Stimulated activated CD8-positive, alpha-beta memory T cell treated with anti-CD3 and anti-CD28 coated beads, Interleukin-12 subunit alpha, Interleukin-12 subunit beta, amount 100 ng/mL, for 4 hours (primary cell): ENCODE data around the gene NOBOX.
"Not testable (repeated sequence)": the region's sequence is repeated elsewhere in the genome, so short reads cannot be mapped to it uniquely, and the experiment has no call there.

Experiments
- DNase-seq: peaks from one replicate; pipeline ENCODE4 v3.0.0-alpha.2; 2020; ENCODE audit warnings: low read depth

The NOBOX gene

GRCh38 chr7:144391014-144391413, 12.5 kb downstream of the NOBOX start:
- no peak for DNase-seq

DNA sequence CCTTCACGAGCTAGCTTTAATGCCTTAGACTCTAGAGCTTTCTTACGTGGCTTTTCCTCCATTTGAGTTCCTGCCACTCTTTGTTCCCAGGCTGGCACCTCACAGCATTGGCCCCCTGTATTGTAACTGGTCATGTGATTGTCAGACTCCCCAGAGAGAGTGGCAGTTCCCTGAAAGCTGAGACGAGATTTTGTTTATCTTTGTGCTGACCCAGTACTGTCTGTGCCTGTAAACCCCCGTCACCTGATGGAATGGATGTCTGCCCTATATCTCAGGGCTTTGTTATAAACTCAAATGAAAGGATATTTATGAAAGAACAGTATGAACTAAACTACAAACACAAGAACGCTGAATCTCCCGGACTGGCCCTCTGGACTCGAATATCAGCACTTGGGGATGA, 13.0 kb downstream of the NOBOX start:
- no peak for DNase-seq

- no peak for DNase-seq
These were observed 14.5 kb downstream of the NOBOX start for GRCh38 chr7:144388950-144389349.

DNA sequence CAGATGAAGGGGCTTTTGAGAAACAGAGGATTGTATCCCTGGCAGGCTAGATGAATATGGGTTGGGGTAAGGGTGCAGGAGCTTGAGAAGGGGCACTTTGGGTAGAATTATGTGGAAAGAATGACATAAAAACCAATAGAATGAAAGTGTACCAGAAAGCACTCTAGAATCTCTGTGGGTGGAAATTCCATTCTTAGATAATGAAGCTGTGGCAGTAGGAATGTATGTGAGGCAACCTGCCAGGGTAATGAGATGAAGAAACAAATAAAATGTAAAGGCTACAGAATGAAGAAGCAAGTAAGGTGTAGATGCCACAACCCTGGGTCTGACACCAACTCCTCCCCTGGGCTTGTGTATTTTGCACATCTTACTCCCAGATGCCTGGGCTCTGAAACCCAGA, 16.8 kb downstream of the NOBOX start:
- no peak for DNase-seq

- no peak for DNase-seq
These were observed 18.8 kb downstream of the NOBOX start for GRCh38 chr7:144384555-144385245.

DNA sequence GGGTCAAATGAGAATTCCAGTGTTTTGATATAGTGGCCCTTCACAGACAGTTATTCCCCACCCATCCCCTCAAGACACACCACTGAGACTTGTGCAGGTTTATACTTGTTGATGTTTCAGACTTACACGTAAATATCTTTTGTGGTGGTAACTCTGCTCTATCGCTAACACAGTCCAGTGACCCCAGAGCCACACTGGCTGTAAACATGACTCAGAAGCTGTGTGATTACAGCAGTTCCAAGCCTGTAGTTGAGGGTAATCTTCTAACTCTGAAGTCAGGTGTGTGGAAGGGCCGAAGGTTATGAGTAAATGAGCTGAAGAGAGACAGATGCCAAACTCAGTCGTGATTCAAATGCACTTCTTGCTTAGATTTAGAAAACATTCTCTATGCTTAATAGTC, 19.4 kb downstream of the NOBOX start:
- DNase-seq: no peak

DNA sequence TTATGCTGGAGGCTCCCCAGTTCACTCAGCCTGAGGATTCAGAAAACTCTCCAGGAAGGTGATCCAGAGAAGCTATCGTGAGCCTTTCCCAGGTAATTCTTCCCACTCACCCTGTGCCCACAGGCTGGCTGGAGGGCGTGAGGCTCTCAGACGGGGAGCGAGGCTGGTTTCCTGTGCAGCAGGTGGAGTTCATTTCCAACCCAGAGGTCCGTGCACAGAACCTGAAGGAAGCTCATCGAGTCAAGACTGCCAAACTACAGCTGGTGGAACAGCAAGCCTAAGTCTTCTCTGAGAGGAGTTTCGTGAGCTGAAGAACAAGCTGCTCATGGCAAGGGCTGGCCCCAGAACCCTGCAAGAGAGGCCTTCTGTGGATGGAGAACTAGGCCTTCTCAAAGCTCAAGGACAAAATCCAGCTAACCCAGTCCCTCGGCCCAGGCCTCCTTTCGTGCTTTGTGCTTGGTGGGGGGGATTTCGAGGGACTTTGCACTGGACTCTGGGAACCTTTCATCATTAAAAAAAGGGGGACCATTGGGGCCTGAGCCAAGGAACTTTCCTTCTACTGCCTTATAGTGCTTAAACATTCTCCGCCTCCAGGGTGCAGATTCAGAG, 23.6 kb downstream of the NOBOX start:
- DNase-seq: no peak

GRCh38 chr7:144378651-144379050, 24.8 kb downstream of the NOBOX start:
- DNase-seq: no peak

DNA sequence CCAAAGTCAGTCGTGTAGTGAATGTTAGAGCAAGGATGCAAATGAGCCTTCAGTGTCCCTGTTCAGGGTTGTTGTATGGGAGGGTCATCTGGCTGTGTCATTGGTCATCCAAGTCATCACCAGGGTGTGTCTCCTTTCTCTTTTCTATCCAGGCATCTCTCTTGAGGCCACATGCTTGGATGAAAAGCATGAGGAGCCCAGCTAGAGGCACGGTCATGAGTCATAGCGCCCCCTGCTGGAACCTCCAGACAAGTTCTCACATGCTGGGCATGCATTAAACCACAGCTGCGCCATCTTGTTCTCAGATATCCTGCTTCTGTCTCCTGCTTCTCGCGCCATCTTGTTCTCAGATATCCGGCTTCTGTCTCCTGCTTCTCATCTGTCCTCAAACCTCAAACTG, 34.3 kb downstream of the NOBOX start:
- DNase-seq: not testable (repeated sequence)

- not testable (repeated sequence) for DNase-seq
These were observed 36.2 kb downstream of the NOBOX start for GRCh38 chr7:144367250-144367649.

- DNase-seq: not testable (repeated sequence)
These were observed 38.0 kb downstream of the NOBOX start for GRCh38 chr7:144365523-144365922.

GRCh38 chr7:144362061-144362460, 41.4 kb downstream of the NOBOX start:
- not testable (repeated sequence) for DNase-seq

- DNase-seq: not testable (repeated sequence)
These were observed 46.6 kb downstream of the NOBOX start for GRCh38 chr7:144356860-144357259.

DNA sequence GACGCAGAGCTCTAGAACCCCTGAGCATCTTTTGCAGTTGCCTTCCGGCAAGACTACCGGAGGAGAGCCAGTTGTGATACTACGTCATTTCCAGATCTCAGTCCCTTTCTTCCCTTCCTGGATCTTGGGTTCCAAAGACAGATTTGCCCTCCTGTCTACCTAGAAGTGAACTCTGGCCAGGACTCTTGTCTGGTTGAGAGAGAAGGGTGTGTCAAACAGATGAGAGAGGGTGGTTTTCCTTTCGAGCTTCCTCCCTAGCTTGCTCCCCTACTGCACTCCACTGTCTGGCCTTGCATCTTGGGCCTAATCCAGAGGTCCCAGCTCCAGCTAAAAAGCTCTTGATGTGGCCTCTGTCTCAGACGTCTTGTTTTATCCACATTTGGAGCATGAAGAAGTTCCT, 47.3 kb downstream of the NOBOX start:
- DNase-seq: not testable (repeated sequence)

DNA sequence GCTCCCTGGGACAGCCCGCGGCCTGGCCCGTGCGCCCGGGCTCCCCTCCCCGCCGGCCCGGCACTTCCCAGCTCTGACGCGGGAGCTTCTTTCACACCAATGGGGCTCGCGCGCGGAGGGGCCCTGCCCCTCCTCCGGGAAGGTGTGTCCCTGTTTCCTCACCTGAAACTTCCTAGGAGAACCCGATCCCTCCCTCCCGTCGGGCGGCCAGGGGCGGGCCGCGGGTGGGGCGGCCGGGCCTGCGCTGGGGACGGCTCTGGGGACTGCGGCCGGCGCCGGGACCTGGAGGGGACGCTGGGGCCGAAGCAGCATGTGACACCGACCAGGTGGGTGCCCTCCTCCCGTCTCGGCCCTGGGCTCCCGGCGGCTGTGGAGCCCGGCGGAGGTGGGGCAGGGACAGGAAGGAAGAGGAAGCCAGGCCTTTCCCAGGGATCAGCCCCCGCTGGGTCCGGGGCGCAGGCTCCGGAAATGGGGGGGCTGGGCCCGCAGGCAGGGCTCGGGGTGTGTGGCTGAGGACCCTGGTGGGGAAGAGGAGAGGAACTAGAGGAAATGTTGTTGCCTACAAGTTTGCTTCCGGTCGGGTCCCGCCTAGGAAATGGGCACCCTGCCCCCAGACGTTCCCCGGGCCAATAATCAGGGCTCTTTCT, 48.2 kb downstream of the NOBOX start, which contains the start of gene ARHGEF5:
Gene ARHGEF5, plus strand, starts transcription at position 227 of the 647 bp plus-strand sequence. CDS start 7,268 bp downstream, outside the sequence.
- not testable (repeated sequence) for DNase-seq

DNA sequence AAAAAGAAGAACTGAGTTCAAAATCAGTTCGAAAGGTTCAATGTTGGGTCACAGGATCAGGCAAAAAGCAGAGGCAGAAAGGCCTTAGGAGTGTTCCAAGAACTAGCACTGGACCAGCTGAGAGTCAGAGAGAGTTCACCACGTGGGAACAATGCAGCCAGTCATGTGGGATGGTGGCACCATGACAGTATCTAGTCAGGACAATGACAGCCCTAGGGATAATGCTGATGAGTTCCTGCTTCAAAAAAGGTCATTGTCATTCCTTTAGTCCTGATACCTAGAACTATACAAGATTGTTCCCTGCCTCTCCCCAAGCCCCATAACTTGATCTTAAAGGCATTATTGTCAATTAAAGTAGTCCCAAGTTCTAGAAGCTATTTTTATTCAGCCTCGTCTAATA, 51.8 kb downstream of the NOBOX start:
- not testable (repeated sequence) for DNase-seq

DNA sequence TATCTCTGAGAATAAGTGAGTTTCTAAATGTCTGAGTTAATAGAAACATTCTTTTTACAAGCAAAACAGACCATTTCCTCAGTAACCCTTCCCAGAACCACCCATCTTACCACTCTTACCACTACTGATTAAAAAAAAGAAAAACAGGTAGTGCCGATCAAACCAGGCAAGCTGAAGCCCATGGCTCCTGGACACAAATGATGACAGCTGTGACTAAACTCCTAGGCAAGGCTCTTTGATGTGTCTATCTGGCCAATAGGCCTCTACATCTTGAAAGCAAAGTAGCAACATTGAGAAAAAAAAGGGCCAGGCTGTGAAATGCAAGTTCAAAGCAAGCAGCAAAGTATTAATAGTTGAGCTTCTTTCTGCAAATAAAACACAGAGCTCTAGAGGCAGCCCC, 54.9 kb downstream of the NOBOX start:
- not testable (repeated sequence) for DNase-seq
